NCI-H345 (cell line): Measurements from ENCODE around the gene DPM2.

Experiments
- DNase-seq: peaks from one replicate; lab custom pipeline; 2025; lab: John Stamatoyannopoulos, UW

DPM2 gene

DNA sequence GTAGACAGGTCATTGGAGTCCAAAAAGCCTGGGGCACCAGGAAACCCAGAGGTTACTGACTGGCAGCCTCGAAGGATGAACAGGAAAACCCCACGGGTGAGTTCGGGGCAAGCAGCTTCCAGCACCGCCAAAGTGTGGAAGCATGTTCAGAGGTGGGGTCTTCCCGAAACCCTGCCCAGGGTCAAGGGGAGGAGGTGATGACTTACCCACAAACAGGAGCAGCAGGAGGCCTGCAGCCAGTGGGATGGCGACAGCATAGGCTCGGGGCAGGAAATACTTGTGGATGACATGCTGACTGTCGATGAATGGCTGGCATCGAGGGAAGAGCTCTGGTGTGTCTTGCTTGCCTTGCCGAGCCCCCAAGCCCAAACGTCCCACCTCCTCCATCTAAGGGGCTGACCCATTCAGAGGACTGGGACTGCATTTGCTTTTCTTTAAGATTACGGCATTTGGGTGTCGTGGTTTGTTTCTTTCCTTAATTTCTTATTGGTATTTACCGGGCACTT is 1.3 kb downstream of the DPM2 start:
- DNase-seq: no peak

DNA sequence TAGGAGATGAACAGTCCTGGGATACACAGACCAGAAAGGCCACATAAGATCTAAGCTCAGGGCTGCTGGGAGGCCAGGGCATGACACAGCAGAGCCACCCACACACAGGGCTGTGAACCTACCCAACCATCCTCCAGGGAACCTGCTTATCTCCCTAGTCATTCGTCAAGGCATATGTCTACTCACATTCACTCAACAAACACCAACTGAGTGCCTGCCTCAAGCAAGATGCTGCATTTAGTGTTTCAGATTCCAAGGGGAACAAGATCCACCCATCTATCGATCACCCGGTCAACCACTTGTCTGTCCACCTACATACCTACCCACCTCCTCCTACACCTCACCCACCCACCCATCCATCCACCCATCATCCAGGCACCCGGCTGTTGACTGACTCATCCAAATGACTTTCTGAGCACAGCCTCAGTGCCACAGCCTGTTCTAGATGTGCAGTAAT is 1.9 kb downstream of the DPM2 start:
- DNase-seq: no peak

DNA sequence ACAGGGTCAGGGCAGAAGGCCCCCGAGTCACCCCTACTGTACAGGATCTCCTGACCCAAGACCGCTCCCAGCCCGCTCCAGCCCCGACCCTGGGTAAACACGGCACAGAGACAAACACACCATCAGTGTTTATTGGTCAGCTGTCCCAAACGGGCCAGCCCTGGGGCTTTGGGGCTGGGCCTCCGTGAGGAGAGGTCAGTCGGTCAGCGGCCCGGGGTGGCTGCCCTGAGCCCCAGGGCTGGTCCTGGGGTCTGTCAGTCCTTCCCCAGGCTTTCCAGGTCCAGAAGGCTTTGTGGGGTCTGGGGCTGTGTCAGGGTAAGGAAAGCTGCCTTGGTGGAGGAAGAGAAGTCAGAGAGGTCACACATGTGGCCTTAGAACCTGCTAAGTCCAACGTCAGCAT is 2.7 kb downstream of the DPM2 start:
- no peak for DNase-seq

DNA sequence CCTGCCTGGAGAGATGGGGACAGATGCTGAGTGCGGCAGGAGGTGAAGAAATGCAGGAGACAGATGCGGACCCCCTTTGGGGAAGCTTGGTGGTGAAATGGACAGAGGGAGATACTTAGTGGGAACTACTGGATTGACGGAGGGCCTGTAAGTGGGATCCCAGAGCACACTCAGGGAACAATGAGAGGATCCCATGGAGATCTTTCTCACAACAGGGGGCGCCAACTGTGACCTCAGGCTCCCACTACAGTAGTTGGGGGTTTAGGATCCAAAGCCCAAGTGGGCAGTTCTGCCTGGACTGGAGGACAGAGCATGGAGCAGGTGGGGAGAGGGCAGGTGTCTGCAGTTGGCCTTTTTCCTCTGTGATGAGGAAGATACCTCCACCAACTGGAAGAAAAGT is 3.4 kb downstream of the DPM2 start:
- DNase-seq: no peak

DNA sequence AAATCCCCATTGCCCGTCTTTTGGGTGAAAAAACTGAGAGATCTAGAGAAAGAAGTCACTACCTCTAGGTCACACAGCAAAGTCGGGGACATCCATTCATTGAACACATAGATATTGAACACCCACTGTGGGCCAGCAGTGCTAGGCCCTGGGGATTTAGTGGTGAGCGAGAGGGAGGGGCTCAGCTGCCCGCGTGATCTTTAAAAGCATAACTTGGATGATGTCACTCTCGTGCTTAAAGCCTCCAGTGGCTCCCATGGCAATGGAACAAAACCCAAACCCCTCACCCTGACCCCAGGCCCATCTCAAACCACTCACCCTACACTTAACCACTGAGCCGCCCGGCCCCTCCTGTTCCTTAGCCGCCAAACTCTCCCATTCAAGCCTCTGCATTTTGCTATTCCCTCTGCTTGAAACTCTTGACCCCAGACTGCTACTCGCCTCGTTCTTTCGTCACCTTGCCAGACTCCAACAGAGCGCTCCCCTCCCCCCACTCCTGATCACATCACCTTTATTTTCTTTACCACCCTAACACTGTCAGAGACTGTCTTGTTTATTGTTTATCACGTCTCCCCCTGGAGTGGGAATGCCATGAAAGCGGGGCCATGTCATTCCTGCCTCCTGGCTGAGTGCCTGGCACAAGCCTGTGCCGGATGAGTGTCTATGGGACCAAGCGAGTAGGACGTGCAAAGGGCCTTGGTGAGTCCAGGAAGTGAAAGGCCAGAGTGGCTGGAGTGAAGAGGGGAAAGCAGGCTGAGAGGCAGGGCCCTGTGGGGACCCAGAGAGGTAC is 6.4 kb downstream of the DPM2 start:
- DNase-seq: peak; percentile 61

DNA sequence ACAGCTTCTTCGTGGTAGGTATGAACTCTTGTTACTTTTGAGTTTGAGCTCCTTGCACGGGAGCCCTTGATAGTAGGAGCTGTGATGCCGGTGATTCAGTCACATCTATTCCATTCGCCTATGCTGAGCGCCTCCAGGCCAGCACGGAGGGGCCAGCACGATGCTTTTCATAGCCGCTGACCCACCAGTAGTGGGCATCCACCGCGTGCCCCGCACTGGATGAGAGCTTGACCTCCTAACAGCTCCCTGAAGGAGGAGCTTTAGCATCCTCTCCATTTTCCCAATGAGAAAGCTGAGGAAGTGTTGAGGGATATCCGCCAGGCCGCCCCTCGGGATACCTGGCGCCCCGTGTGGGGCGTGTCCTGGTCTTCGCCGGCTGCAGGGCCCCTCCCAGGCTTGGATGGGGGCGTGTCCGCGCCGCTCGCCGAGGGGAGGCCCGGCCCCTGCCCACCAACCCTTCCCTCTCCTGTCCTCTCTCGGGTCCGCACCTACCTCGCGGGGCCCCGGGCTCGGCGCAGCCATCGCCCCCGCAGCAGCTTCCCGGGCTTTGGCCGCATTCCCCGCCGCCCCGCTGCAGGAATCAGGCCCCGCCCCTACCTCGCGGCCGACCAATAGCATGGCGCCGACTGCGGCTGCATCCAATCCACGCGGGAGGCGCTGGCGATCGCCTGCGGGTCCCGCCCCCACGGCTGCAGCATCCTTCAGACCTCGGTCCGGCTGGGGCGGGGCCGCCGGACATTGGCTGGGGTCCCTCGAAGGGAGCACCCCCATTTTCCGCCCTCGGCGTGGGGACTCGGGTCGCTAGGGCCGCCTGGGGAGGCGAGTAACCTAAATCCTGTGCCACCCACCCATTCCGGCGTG is 7.2 kb downstream of the DPM2 start, which contains the start of gene PIP5KL1:
PIP5KL1 (minus strand) TSS at position 547 of the 861 bp plus-strand sequence; CDS start at position 522, 25 bp downstream.
- peak; percentile 86 for DNase-seq

DNA sequence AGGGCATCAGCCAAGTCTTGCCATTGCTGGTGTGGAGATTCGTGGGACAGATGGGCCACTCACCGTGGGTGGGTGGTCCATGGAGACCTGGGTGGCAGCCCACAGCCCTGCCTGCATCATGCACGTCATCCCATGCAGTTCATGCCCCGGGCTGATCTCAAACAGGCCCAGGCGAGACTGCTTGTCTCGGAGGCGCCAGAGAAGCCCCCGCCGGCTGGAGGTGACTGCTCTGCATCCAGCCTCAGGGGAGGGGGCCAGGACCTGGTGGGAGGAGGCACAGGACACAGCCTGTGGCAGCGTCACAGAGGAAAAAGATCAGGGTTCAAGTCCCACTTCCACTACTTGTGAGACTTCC is 8.1 kb downstream of the DPM2 start:
- no peak for DNase-seq

DNA sequence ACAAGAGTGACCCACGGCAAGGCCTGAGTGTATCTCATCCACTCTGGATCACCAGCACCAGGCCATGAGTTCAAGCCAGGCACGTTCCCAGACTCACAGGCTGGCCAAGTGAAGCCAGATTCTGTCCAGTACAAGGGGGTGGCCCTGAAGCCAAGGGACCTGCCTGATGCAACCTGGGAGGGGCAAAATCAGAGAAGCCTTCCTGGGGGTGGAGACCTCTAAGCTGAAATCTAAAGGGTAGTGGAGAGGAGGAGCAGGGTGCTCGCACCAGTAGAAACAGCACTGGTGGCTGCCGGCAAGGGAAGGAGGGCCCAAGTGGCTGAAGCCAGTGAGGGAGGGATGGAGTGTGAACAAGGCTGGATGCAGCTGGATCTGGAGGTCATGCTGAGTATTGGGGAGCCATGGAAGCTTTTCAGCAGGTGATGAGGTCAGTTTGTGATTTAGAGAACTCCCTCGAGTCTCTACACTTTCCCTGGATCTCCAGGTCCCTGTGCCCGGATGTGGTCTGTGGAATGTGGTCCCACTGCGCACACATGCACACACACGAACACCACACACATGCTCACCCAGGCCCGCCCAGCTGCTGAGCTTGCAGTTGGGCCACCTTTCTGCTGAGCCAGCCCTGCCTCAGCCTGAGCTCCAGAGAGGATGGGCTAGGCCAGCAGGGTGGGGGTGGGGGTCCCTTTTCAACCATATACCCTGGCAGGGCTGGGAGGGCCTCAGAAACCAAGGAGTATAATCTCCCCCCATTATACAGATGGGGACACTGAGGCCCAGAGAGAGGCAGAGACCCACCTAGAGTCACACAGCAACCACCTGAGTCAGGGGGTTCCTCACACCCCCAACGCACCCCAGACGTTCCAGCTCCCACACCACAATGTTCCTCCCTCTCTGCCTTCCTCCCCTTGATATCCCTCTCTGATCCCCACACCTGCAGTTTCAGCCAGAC is 8.7 kb downstream of the DPM2 start:
- no peak for DNase-seq

DNA sequence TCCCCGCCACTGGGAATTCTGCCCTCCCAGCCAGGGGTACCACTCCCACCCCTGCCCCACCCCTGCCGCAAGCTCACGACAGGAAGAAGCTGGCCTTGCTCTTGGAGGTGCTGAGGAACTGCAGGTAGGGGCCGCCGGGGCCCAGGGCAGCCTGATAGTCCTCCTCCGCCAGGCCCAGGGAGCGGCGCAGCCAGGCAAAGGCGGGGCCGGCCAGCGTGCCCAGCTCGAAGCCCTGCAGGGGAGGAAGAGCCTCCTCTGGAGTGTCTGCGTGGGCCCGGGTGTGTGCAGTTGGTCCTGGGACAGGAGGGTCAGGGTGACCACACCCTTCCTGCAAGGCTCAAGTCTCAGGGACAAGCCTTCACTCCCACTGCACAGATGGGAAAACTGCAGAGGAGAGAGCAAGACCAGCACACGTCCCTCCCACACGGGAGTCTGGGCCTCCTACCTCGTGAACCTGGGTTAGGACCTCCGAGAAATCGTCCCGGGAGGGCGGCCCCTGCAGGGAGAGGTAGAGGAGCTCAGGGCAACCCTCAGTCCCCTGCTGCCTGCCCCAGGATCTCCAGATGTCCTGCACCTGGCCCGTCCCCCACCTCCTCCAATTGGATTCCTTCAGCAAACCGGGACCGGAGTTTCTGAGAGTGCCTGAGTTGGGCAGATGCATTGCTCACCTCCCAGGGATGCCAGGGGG is 9.5 kb downstream of the DPM2 start:
- peak; percentile 50 for DNase-seq

DNA sequence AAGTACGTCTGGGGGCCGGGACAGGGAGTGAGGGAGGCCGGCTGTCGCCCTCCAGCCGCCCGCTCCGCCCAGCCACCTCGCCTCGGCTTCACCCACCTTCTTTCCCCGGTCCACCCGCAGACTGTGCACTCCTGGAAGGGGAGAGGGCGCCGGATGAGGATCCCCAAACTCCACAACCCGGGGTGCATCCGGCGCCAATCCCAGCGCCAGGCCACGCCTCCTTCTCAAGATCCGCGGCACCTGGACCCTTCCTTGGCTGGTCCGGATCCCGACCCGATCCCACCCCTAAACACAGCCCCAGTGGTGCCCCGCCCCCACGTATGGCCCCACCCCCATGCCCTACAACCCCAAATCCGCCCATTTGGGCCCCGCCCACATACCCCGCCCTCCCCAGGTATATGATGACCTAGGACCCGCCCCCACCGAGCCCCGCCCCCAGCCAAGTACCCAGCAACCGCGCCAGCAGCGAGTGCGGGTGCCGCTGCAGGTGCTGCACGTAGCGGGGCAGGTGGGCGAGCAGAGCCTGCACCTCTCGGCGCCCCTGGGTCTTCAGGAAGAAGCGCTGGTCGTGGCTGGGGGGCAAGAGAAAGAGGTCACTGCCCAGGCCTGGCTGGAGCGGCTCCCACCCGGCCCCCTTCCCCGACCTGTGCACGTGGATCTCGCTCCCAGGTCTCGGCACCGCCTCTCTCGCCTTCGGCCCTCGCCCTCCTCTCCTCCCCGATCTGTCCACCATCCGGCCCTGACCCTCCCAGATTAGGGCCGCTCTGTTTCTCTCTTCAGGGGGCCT is 10.3 kb downstream of the DPM2 start:
- peak; percentile 83 for DNase-seq

DNA sequence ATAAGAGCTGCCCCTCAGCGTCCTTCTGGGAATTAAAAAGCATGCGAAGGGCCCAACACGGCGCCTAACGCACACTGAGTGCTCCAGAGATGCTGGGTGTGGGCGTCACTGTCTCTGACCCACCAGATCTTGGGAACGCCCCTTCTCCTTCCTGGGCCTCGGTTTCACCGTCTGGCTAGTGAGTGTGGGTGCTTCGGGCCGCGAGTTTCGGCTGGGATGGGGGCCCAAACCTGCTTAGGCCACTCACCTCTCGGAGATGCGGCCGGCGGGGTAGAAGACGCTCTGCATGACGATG is 10.8 kb downstream of the DPM2 start:
- DNase-seq: no peak

DNA sequence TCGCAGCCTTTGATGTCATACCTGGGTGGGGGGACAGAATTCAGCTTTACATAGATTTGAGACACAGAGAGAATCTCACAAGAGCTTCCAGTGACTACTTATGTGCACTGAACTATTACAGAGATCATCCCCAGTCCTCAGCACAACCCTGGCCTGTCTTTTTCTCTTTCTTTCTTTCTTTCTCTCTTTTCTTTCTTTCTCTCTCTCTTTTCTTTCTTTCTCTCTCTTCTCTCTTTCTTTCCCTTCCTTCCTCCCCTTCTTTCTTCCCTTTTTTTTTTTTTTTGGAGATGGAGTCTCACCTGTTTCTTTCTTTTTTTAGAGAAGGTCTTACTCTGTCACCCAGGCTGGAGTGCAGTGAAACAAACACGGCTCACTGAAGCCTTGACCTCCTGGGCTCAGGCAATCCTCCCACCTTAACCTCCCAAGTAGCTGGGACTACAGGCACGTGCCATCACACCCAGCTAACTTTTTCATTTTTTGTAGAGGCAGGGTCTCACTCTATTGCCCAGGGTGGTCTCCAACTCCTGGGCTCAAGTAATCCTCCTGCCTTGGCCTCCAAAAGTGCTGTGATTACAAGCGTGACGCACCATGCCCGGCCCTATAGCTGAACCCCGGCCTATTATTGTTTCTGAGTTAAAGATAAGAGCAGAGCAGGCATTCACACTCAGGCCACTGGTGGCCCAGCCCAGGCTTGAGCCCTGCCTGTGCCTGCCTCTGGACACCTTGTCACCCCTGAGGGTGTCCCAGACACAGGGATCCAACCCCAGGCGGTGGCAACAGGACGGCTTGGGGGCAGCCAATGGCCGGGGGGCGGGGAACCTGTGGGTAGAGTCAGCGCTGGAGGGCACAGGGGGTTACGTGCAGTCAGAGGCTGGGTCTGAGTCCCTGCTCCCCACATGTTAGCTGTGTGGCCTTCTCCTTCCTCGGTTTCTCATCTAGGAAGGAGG is 11.4 kb downstream of the DPM2 start:
- no peak for DNase-seq

DNA sequence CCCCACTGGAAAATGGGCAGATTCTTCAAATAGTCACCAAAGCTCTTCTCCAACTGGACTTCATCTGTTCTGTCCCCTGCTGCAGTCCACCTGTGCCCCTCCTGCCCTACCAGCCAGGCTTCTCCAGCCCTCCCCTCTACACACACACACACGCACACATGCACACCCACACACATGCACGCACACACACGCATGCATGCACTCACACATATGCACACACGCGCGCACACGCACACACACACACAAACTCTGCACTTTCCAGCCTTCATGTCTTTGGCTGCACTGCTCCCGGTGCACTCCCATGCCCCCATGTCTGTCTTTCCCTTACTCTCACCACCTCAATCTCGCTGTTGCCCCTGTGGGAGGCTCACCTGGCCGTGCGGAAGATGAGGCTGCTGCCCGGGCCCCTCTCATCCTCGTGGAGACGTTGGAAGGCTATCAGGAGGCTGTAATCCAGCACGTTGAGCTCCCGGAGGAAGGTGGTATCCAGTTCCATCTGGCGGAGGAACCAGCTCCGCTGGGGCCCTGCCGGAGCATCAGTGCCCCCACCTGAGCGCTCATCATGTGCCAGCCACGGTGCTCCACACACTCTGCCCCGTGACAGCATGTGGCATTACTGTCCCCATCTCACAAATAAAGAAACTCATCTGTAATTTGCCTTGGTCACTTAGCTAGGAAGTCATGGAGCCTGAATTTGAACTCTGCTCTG is 12.8 kb downstream of the DPM2 start:
- no peak for DNase-seq

DNA sequence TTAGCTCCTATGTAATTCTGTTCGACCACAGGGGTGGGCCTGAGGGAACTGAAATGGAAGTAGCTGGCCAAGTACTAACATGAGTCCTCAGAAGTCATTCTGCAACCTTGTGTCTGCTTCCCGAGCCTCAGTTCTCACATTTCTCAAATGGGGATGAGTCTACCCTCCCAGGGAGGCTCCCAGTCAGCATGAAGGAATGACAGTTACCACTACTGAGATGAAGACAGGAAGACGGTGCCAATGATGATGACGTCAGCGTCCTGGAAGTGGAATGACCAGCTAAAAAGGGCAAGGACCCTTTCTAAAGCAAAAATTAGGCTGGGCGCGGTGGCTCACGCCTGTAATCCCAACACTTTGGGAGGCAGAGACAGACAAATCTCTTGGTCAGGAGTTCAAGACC is 13.9 kb downstream of the DPM2 start:
- DNase-seq: no peak

DNA sequence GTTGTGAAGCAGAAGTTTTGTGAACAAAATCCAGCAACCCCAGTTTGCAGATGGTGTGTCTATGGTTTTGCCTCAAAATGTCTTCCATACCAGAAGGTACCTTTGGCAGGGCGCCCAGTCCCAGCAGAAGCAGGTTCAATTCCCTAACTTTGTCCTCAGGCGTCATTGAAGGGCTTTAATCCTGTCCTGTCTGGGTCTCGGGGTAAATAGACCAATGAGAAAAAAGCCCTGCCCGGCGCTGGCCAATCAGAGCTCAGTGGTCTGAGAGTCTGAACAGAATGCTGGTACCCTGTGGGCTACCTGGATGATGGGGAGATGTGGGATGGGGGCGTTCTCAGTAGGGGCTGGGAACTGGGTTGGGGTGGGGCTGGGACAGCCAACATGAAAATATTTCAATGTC is 14.6 kb downstream of the DPM2 start:
- DNase-seq: no peak

DNA sequence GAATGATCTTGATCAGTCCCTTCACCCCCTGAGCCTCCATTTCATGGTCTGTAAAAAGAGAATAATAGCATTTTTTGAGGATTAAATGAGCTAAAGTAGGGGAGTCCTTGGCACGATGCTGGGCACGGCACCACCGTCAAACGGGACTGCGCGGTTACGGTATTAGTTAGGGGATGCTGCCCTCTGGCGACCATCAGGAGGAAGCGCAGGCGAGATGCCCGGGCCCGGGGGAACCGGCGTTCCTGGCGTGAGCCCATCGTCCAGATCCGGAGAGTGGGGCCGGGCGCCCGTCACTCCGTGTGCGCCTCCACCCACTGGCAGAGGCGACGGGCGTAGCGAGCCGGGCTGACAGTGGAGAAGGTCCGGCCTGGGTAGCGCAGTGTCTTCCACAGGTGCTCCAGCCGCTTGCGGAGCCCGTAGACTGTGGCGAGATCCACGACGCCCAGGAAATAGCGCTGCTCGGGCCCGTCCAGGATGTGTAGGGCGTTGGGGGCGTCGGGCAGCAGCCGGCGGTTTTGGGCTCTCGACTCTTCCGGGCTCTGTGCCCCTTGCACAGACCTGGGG is 16.0 kb downstream of the DPM2 start:
- peak; percentile 34 for DNase-seq

DNA sequence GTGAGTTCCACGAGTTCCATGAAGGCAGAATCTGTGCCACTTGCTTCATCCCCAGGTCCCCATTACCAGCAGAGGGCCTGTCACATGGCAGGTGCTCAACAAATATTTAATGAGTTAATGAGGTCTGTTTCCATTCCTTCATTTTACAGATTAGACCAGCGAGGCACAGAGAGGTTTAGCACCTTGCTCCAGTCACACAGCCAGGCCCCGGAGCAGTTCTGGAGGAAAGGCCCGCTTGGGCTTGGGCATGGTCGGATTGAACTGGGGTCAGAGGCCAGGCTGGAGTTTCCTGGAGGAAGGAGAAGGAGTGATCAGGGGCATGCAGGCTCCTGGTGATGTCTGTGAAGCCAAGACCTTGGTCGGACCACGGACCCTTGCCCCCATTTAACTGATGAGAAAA is 16.9 kb downstream of the DPM2 start:
- no peak for DNase-seq

DNA sequence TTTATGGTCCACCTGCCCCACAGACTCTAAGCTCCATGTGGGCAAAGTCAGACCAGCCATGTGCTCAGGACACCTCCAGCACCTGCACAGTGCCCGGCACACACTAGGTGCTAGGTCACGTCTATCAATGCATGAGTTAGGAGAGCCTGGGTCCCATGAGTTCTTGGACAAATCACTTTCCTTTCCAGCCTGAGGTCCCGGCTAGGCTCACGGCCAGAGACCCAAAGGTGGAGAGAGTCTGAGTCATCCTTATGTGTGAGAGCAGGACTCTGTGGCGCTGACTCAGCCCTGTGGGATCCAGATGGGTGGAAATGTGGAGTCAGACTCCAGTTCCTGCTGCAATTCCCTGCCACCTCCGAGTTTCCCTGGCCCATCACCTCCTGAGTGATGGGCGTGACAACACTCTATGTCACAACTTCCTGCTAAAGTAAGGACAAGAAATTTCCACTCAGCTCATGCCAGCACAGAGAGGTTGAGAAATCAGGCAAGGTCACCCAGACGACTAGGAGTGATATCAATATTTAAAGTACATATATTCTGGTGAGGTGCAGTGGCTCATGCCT is 18.3 kb downstream of the DPM2 start:
- no peak for DNase-seq
